Measurements from ENCODE around the gene NAV2.
"Not testable (repeated sequence)": the region's sequence is repeated elsewhere in the genome, so short reads cannot be mapped to it uniquely, and the experiment has no call there.

Gene NAV2

DNA sequence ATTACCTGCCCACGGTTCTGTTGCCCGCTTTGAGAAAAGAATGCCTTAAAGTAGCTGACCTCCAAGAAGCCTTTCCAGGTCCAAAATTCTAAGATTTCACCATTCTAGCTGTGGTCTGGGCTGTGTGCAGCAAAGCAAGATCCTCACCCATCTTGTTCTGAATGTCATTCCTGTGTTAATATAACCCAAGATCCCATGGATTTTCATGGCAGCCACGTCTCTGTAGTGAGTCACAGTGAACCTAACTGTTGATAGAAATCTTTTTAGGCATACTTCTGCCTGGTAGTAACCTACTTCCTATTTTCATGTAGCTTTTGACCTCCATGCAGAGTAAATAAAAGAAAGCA, 210.0 kb downstream of the NAV2 start:
- ChIA-PET CTCF (interaction anchor here (0.9 kb wide), 1 partner anchor 40 kb away, joined by 3 read pairs; no protein-coding TSS in a partner anchor), POLR2A (ENCODE audit: low non-redundant PET) (interaction anchor here (0.6 kb wide), 1 partner anchor 27 kb away, joined by 3 read pairs; no protein-coding TSS in a partner anchor)
- DNase-seq (ENCODE audit: low spot score): no peak
- H3K27ac ChIP-seq: no peak overlapping the region
- no peak for TF ChIP-seq CTCF (conservative IDR thresholded peaks at IDR 0.05; ENCODE audit: low read depth)

DNA sequence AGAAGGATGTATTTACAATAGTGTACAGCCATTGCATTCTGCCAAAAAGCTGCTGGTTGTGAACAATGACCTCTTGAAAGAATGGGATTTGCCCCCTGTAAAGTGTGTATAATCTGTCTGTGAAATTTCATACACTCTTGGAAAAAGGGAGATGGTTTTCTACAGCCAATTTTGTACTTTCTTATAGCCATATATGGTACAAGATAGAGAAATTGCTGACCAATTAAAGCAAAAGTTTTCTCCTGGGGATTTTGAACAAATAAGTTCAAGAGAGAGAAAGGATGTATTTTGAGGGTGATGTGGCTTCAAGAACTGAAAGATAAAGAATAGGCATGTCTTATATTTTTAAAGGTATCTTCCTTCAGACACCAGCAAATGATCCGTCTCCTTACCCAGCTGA, 211.0 kb downstream of the NAV2 start:
- H3K27ac ChIP-seq: no peak overlapping the region
- TF ChIP-seq CTCF (conservative IDR thresholded peaks at IDR 0.05; ENCODE audit: low read depth): no peak
- ChIA-PET POLR2A (ENCODE audit: low non-redundant PET) (no interaction called here), CTCF (no interaction called here)
- DNase-seq (ENCODE audit: low spot score): no peak

- no peak overlapping the region for H3K27ac ChIP-seq
- CTCF ChIA-PET: interaction anchor here (0.5 kb wide), 1 partner anchor 20 kb away, joined by 4 read pairs; no protein-coding TSS in a partner anchor
Measured at GRCh38 chr11:19924311-19924710, 211.7 kb downstream of the NAV2 start.

DNA sequence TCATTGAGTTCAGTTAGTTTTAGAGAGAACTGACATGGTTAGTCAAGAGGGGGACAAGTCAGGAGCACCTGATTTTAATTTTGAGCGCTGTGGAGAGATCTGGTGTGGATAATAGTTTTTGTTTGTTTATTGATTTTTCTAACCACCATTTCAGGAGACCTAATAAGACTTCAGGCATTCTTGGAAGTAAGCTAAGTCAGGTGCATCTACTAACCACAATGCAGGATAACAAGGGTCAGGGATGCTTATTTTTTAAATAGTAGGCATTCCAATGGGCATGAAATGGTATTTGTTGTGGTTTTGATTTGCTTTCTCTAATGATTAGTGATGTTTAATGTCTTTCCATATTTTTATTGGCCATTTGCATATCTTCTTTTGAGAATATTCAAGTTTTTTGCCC, 212.1 kb downstream of the NAV2 start:
- CTCF ChIA-PET: no interaction called here
- DNase-seq (ENCODE audit: low spot score): no peak

More at GRCh38 chr11:19924311-19924710, 211.7 kb downstream of the NAV2 start:
- POLR2A ChIA-PET (ENCODE audit: low non-redundant PET): no interaction called here
- no peak for DNase-seq (ENCODE audit: low spot score)
- TF ChIP-seq CTCF (conservative IDR thresholded peaks at IDR 0.05; ENCODE audit: low read depth): no peak

GRCh38 chr11:19927403-19927802, 214.8 kb downstream of the NAV2 start:
- H3K27ac ChIP-seq; POLR2A ChIA-PET (ENCODE audit: low non-redundant PET); DNase-seq (ENCODE audit: low spot score): not testable (repeated sequence)
- CTCF ChIA-PET: interaction anchor here (0.6 to 1.2 kb wide), 2 partner anchors 10 to 24 kb away, joined by 3 read pairs; no protein-coding TSS in a partner anchor

More for the DNA sequence above, 212.1 kb downstream of the NAV2 start:
- TF ChIP-seq CTCF (conservative IDR thresholded peaks at IDR 0.05; ENCODE audit: low read depth): no peak
- H3K27ac ChIP-seq: no peak overlapping the region
- POLR2A ChIA-PET (ENCODE audit: low non-redundant PET): no interaction called here

DNA sequence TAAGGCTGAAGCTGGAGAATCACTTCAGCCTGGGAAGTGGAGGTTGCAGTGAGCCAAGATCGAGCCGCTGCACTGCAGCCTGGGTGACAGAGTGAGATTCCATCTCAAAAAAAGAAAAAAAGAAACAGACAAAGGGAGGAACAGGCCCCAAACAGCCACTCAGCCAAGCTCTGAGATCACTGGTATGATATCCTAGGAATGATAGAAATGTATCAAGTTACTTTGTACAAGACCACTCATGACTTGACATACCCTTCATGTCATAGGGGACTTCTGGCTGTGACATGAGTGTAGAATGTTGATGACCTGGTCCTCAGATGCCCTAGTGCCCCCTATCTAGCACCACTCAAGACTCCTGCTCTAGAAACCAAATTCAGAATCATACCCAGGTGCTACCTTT, 216.5 kb downstream of the NAV2 start:
- DNase-seq (ENCODE audit: low spot score): no peak
- POLR2A ChIA-PET (ENCODE audit: low non-redundant PET): no interaction called here
- no peak for TF ChIP-seq CTCF (conservative IDR thresholded peaks at IDR 0.05; ENCODE audit: low read depth)
- H3K27ac ChIP-seq: no peak overlapping the region
- CTCF ChIA-PET: no interaction called here

DNA sequence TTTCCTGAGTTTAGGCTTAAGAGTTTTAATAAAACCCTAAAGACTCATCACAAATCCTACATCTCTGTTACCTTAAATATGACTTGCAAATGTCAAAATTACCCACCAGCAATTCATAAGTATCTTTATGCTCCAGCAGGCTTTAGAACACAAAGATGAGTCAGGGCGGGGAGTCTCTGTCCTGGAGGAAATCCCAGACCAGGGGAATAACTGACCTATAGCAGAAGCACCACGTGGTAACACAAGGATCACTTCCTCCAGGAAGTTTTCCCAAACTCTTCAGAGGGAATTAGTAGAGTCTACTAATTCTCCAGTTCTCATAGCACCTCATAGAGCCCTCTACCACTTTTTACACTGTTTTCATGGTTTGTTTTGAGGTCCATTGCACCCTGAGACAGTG, 217.0 kb downstream of the NAV2 start:
- CTCF ChIA-PET: no interaction called here
- POLR2A ChIA-PET (ENCODE audit: low non-redundant PET): no interaction called here
- H3K27ac ChIP-seq: no peak overlapping the region

More for the DNA sequence above, 217.0 kb downstream of the NAV2 start:
- TF ChIP-seq CTCF (conservative IDR thresholded peaks at IDR 0.05; ENCODE audit: low read depth): no peak
- DNase-seq (ENCODE audit: low spot score): no peak
